ENCODE measurements around the gene MARVELD3.

DNA sequence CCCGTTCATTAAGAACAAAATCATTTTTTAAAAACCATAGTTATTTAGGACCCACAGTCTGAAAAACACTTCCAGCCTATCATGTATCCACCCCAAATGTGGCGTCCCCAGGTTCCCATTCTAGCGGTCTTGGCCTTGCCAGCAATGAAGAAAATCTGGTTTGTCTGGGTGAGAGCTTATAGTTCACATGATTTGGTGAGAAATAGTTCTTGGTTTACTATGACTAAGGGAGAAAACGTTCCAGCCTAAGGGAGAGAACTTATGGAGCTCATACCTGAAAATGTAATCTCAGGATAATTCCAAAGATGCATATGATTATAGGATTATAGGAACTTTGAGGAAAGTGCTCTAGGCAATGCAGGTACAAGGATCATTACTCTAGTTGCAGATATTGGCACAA, 4.8 kb downstream of the MARVELD3 start:
- TF ChIP-seq CTCF (conservative IDR thresholded peaks at IDR 0.05; ENCODE audit: low read depth, low read length) (no peak), EZH2 (IDR thresholded peaks at IDR 0.05; ENCODE audit: low read length, unreplicated experiment) (no peak)

Measured in PC-3 (cell line).